OCI-LY3 (cell line): ENCODE results near the gene MBTD1.
"Not testable (repeated sequence)": the region's sequence is repeated elsewhere in the genome, so short reads cannot be mapped to it uniquely, and the experiment has no call there.

ENCODE experiments used
- H2AFZ ChIP-seq: fragments of 200-600, 300-600 bp; shearing (Covaris generic); 2 replicates; pipeline ENCODE4 v1.6.0; 2014; ENCODE audit warnings: antibody characterized with exemption, low read depth, low read length
- H3K27ac ChIP-seq: fragments of 200-600, 300-600 bp; sonication (generic); 2 replicates; pipeline ENCODE4 v1.5.1; 2014; ENCODE audit warnings: mild to moderate bottlenecking, low read length, moderate library complexity, mixed read lengths
- H3K27me3 ChIP-seq: fragments of 200-600, 300-600 bp; sonication (generic); 2 replicates; pipeline ENCODE4 v1.6.1; 2014; ENCODE audit warnings: low read depth, low read length, mixed read lengths
- H3K36me3 ChIP-seq: fragments of 200-600, 300-600 bp; sonication (generic); replicated peaks from 2 replicates; pipeline ENCODE3; 2014; ENCODE audit warnings: low read depth, low read length, mixed read lengths
- H3K4me1 ChIP-seq: fragments of 300-600, 200-600 bp; sonication (generic); 2 replicates; pipeline ENCODE4 v1.6.1; 2014; ENCODE audit warnings: low read length, mixed read lengths
- H3K4me2 ChIP-seq: fragments of 200-600, 300-600 bp; sonication (generic); 2 replicates; pipeline ENCODE4 v1.6.1; 2014; ENCODE audit warnings: low read length, mixed read lengths
- H3K4me3 ChIP-seq: fragments of 300-600, 200-600 bp; sonication (generic); 2 replicates; pipeline ENCODE4 v1.5.1; 2014; ENCODE audit warnings: antibody characterized with exemption, mild to moderate bottlenecking, low read length, moderate library complexity
- H3K79me2 ChIP-seq: fragments of 300-600, 200-600 bp; shearing (Covaris generic); 2 replicates; pipeline ENCODE4 v1.6.1; 2014; ENCODE audit warnings: mild to moderate bottlenecking, low read length, mixed read lengths
- H3K9ac ChIP-seq: fragments of 300-600, 200-600 bp; shearing (Covaris generic); 2 replicates; pipeline ENCODE4 v1.6.0; 2014; ENCODE audit warnings: mild to moderate bottlenecking, low read length, moderate library complexity
- H3K9me3 ChIP-seq: fragments of 200-600, 300-600 bp; shearing (Covaris generic); 2 replicates; pipeline ENCODE4 v1.6.1; 2014; ENCODE audit warnings: low read length, mixed read lengths; ENCODE audit not compliant: insufficient read depth
- H4K20me1 ChIP-seq: fragments of 200-600, 300-600 bp; sonication (generic); 2 replicates; pipeline ENCODE4 v1.6.1; 2016; ENCODE audit warnings: low read length, mixed read lengths; ENCODE audit not compliant: insufficient read depth
- EZH2phosphoT487 ChIP-seq: fragments of 200-600 bp; shearing (Covaris generic); IDR thresholded peaks from 2 replicates; pipeline ENCODE4 v1.6.1; 2018; ENCODE audit warnings: antibody characterized with exemption, mixed run types, low read depth
- TF ChIP-seq, protein P1 (sequence below): fragments of 200-600, 300-600 bp; sonication (generic); IDR thresholded peaks from 2 replicates; pipeline ENCODE4 v1.5.1; 2014; ENCODE audit warnings: antibody characterized with exemption, low read length, low read depth

The MBTD1 gene

DNA sequence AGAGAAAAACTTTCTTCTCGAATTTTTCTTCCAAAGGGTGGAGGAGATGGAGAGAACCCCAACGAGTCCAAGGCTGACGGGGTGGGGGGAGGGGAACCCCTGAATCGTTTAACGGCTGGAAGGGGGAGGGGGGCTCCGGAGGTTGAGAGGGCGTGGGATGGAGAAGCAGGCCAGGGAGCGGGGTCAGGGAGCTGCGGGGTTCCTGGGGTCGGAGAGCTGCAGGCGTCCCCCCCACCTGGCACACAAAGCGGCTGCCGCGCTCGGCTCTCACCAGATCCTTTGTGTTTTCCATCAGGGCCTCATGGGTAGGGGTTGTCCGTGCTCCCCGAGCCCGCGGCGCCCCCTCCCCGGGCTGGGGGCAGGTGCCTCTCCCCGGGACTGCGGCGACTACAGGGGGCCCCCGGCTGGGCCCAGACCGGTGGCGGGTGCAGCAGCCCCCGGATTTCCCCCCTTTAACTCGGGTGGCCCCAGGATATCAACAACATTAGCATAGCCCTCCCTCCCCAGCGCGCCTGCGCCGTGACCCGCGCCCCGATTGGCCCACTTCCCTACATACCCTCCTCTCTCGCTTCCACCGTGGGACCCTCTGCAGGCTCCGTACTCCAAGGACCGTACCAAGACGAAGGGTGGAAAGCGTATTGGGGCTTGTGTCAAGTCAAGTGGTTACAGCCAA, at the start of gene MBTD1:
MBTD1 (minus strand) TSS at position 486 of the 673 bp plus-strand sequence. CDS start 34,888 bp downstream, outside the sequence.
- H3K4me3 ChIP-seq = peak within 1 kb of the TSS; percentile 98

DNA sequence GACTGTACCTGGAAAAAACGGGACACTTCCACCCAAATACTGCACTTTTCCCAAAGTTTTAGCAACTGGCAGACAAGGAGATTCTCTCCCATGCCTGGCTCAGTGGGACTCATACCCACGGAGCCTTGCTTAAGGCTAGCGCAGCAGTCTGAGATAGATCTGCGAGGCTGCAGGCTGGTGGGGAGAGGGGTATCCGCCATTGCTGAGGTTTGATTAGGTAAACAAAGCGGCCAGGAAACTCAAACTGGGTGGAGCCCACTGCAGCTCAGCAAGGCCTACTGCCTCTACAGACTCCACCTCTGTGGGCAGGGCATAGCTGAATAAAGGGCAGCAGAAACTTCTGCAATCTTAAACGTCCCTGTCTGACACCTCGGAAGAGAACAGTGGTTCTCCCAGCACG, 45.3 kb upstream of the MBTD1 start:
- H3K79me2 ChIP-seq = no peaks in the 10 kb centered on the region
- H2AFZ ChIP-seq = no peak overlapping the region
- H4K20me1 ChIP-seq = no peaks in the 10 kb centered on the region
- no peaks in the 10 kb centered on the region for H3K9me3 ChIP-seq
- H3K4me1 ChIP-seq = no peaks in the 10 kb centered on the region
- H3K36me3 ChIP-seq = peaks cover under 1% of the 10 kb centered on the region
- TF ChIP-seq EZH2phosphoT487 = no peak
- TF ChIP-seq, protein P1, sequence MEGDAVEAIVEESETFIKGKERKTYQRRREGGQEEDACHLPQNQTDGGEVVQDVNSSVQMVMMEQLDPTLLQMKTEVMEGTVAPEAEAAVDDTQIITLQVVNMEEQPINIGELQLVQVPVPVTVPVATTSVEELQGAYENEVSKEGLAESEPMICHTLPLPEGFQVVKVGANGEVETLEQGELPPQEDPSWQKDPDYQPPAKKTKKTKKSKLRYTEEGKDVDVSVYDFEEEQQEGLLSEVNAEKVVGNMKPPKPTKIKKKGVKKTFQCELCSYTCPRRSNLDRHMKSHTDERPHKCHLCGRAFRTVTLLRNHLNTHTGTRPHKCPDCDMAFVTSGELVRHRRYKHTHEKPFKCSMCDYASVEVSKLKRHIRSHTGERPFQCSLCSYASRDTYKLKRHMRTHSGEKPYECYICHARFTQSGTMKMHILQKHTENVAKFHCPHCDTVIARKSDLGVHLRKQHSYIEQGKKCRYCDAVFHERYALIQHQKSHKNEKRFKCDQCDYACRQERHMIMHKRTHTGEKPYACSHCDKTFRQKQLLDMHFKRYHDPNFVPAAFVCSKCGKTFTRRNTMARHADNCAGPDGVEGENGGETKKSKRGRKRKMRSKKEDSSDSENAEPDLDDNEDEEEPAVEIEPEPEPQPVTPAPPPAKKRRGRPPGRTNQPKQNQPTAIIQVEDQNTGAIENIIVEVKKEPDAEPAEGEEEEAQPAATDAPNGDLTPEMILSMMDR = no peak
- no peak overlapping the region for H3K4me2 ChIP-seq
- H3K9ac ChIP-seq = no peak overlapping the region
- no peak overlapping the region for H3K4me3 ChIP-seq
- no peaks in the 10 kb centered on the region for H3K27me3 ChIP-seq
- H3K27ac ChIP-seq = no peak overlapping the region

More for the DNA sequence above, at the start of gene MBTD1:
- Histone ChIP-seq H3K27me3 (no peaks in the 10 kb centered on the region), H4K20me1 (peaks cover 47% of the 10 kb centered on the region), H3K4me2 (peak within 1 kb of the TSS; percentile 95), H3K4me1 (peaks cover 20% of the 10 kb centered on the region), H3K9ac (peak within 1 kb of the TSS; percentile 93), H3K9me3 (no peaks in the 10 kb centered on the region), H3K79me2 (peaks cover 98% of the 10 kb centered on the region), H3K27ac (peak within 1 kb of the TSS; percentile 88), H3K36me3 (peaks cover 37% of the 10 kb centered on the region), H2AFZ (peak within 1 kb of the TSS; percentile 81; the same call in 1 of the 2 replicates)
- TF ChIP-seq EZH2phosphoT487 = no peak
- TF ChIP-seq, protein P1 = no peak

DNA sequence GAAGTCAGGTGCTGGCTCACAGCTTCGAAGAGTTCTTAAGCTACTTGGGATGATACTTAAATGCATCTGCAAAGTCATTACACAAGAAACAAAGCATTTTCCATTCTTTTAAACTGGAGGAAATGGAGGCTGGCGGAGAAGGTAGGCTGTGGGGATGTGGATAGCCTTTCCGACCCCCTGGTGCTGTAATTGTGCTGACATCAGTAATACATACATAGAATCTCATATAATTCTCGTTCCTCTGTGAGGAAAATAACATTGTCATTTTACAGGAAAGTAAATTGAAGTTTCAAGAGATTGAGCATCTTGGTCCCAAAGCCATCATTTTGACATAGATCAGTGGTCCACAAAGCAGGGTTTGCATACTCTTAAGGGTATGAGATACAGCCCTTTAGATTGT, 40.0 kb upstream of the MBTD1 start:
- H3K4me3 ChIP-seq = no peak overlapping the region
- H3K9me3 ChIP-seq = no peaks in the 10 kb centered on the region
- no peak overlapping the region for H3K4me2 ChIP-seq
- H3K36me3 ChIP-seq = peaks cover 20% of the 10 kb centered on the region
- TF ChIP-seq, protein P1 = no peak
- TF ChIP-seq EZH2phosphoT487 = no peak
- H3K27me3 ChIP-seq = no peaks in the 10 kb centered on the region
- H3K27ac ChIP-seq = no peak overlapping the region
- no peak overlapping the region for H2AFZ ChIP-seq
- no peak overlapping the region for H3K9ac ChIP-seq
- H4K20me1 ChIP-seq = no peaks in the 10 kb centered on the region
- H3K79me2 ChIP-seq = no peaks in the 10 kb centered on the region
- no peaks in the 10 kb centered on the region for H3K4me1 ChIP-seq

DNA sequence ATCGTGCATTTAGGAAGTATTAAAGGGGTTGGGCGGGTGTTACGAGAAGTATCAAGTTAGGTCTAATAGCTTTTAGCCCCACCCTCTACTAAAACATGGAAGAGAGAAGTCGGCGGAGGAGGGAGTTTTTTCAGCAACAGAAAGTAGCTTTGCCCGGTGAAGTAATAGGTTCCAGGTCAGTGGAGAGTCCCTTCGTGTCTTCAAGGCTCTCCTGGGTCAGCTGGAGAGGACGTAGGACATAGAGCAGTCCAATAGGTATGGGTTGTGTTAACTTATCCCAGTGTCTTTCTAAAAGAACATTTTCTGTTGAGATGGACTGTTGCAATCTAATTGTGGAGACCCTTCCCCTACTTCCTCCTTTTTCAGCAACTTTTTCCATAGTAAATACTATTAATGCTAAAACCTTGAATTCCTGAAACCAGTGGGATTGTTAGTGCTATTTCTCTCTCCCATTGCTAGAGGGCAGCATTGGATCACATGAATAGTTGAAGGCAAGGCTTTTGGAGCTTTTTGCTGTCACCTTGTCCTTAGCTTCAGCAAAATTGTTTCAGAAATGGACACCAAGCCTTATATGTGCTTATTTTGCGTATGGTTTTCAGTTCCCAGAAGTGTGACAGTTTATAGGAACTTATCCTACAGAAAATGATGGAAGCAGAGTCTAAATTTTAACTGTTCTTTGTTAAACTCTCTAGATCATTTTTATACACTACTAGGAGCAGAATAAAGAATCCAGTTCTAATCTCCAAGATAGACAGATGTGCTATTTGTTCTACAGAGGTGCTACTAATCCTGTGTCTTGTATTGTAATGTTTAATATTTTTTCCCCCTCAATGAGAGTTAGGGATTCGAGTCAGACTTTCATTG, 38.9 kb upstream of the MBTD1 start:
- H2AFZ ChIP-seq = no peak overlapping the region
- TF ChIP-seq EZH2phosphoT487 = no peak
- TF ChIP-seq, protein P1 = peak; percentile 74
- no peak overlapping the region for H3K9ac ChIP-seq
- no peak overlapping the region for H3K4me2 ChIP-seq
- H3K36me3 ChIP-seq = peaks cover 22% of the 10 kb centered on the region
- H3K9me3 ChIP-seq = no peaks in the 10 kb centered on the region
- no peak overlapping the region for H3K27ac ChIP-seq
- no peaks in the 10 kb centered on the region for H3K4me1 ChIP-seq
- H4K20me1 ChIP-seq = no peaks in the 10 kb centered on the region
- no peaks in the 10 kb centered on the region for H3K79me2 ChIP-seq
- no peaks in the 10 kb centered on the region for H3K27me3 ChIP-seq
- no peak overlapping the region for H3K4me3 ChIP-seq

DNA sequence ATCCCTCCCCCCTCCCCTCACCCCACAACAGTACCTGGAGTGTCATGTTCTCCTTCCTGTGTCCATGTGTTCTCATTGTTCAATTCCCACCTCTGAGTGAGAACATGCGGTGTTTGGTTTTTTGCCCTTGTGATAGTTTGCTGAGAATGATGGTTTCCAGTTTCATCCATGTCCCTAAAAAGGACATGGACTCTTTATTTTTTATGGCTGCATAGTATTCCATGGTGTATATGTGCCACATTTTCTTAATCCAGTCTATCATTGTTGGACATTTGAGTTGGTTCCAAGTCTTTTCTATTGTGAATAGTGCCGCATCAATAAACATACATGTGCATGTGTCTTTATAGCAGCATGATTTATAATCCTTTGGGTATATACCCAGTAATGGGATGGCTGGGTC, 34.5 kb upstream of the MBTD1 start:
- not testable (repeated sequence) for H3K27ac ChIP-seq, H3K4me1 ChIP-seq, H3K9me3 ChIP-seq, H3K9ac ChIP-seq, H2AFZ ChIP-seq, H3K4me3 ChIP-seq, H3K4me2 ChIP-seq, H3K27me3 ChIP-seq, H4K20me1 ChIP-seq, H3K79me2 ChIP-seq
- peaks cover 54% of the 10 kb centered on the region for H3K36me3 ChIP-seq
